Measurements from ENCODE around the gene CNTNAP2. TPM values are rescaled to one million over a fixed set of nuclear protein-coding genes. Genes with fewer than 3 reads are reported as not detected.

CNTNAP2 gene
- total RNA-seq, 1 donor from 2014 or later, result 2.2 TPM

DNA sequence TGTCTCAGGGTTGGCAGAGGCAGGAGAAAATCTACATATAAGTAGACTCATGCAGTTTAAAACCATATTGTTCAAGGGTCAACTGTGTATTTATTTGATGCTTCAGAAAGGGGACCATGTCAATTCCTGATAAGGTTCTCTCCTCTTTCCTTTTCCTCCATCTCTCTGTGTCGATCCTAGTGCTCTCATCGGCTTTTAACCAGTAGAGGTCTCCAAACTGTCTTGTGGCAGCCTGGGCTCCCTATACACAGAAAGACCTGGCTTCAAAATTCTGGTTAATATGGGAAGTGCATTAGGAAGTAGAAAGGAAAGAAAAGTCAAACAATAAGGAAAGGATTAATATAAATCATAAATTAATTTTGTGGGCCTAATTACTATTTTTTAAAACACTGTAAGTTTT lies 2169.5 kb downstream of the CNTNAP2 start:
- H3K4me3 ChIP-seq, result no peak overlapping the region
- peak in 1 of 2 donors; percentile 65 for DNase-seq (ENCODE audit: extremely low spot score in 2 of 2)
- no peak overlapping the region for H3K27ac ChIP-seq
- no peaks in the 10 kb centered on the region for H3K27me3 ChIP-seq
- intact Hi-C loops (cut with DNase I), result no loop called here
- TF ChIP-seq POLR2AphosphoS5 (IDR thresholded peaks at IDR 0.05; ENCODE audit: insufficient read depth in 1 of 2, low read depth in 1 of 2), result no peak
- no peaks in the 10 kb centered on the region for H3K4me1 ChIP-seq
- H3K36me3 ChIP-seq, result no peaks in the 10 kb centered on the region
- no peaks in the 10 kb centered on the region for H3K9me3 ChIP-seq

- DNase-seq (ENCODE audit: extremely low spot score in 2 of 2), result peak in 1 of 2 donors; percentile 6
- Histone ChIP-seq H3K36me3 (no peaks in the 10 kb centered on the region), H3K4me1 (no peaks in the 10 kb centered on the region), H3K27ac (no peak overlapping the region), H3K9me3 (no peaks in the 10 kb centered on the region), H3K4me3 (no peak overlapping the region), H3K27me3 (no peaks in the 10 kb centered on the region)
- TF ChIP-seq, protein P1, sequence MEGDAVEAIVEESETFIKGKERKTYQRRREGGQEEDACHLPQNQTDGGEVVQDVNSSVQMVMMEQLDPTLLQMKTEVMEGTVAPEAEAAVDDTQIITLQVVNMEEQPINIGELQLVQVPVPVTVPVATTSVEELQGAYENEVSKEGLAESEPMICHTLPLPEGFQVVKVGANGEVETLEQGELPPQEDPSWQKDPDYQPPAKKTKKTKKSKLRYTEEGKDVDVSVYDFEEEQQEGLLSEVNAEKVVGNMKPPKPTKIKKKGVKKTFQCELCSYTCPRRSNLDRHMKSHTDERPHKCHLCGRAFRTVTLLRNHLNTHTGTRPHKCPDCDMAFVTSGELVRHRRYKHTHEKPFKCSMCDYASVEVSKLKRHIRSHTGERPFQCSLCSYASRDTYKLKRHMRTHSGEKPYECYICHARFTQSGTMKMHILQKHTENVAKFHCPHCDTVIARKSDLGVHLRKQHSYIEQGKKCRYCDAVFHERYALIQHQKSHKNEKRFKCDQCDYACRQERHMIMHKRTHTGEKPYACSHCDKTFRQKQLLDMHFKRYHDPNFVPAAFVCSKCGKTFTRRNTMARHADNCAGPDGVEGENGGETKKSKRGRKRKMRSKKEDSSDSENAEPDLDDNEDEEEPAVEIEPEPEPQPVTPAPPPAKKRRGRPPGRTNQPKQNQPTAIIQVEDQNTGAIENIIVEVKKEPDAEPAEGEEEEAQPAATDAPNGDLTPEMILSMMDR (IDR thresholded peaks at IDR 0.05), result no peak
- no peak for TF ChIP-seq POLR2A (IDR thresholded peaks at IDR 0.05)
- TF ChIP-seq POLR2AphosphoS5 (IDR thresholded peaks at IDR 0.05; ENCODE audit: insufficient read depth in 1 of 2, low read depth in 1 of 2), result no peak
- intact Hi-C loops (cut with DNase I), result no loop called here
Observed at GRCh38 chr7:148287538-148287937, 2170.9 kb downstream of the CNTNAP2 start.

- Histone ChIP-seq H3K4me1 (no peaks in the 10 kb centered on the region), H3K4me3 (no peak overlapping the region), H3K27ac (no peak overlapping the region), H3K27me3 (no peaks in the 10 kb centered on the region), H3K36me3 (no peaks in the 10 kb centered on the region), H3K9me3 (no peaks in the 10 kb centered on the region)
- no peak for DNase-seq (ENCODE audit: extremely low spot score in 2 of 2)
- TF ChIP-seq POLR2A (IDR thresholded peaks at IDR 0.05) (no peak), POLR2AphosphoS5 (IDR thresholded peaks at IDR 0.05; ENCODE audit: insufficient read depth in 1 of 2, low read depth in 1 of 2) (no peak)
- TF ChIP-seq, protein P1 (IDR thresholded peaks at IDR 0.05), result no peak
- intact Hi-C loops (cut with DNase I), result no loop called here
Observed at GRCh38 chr7:148288592-148289151, 2172.1 kb downstream of the CNTNAP2 start.

DNA sequence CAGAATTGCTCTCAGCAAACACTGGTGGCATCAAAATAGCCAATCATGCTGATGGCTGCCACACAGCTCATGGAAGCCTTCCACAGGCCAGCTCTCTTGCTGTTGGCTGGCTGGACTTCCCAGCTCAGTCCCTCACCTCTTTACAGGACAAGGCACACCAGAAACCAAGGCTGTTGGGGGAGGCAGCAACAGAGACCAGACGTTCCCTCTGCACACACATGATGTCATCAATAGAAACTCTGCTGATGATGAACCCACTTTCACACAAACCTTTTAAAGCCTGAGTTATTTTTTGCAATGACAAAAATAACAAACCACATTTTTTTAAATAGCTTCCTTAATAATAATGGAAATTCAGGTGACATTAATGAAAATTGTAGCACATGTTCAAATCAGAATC lies 2173.0 kb downstream of the CNTNAP2 start:
- TF ChIP-seq, protein P1 (IDR thresholded peaks at IDR 0.05), result no peak
- TF ChIP-seq POLR2AphosphoS5 (IDR thresholded peaks at IDR 0.05; ENCODE audit: insufficient read depth in 1 of 2, low read depth in 1 of 2), result no peak
- no peak for TF ChIP-seq POLR2A (IDR thresholded peaks at IDR 0.05)
- Histone ChIP-seq H3K9me3 (no peaks in the 10 kb centered on the region), H3K4me3 (no peak overlapping the region), H3K36me3 (no peaks in the 10 kb centered on the region), H3K27me3 (no peaks in the 10 kb centered on the region), H3K27ac (no peak overlapping the region), H3K4me1 (no peaks in the 10 kb centered on the region)
- DNase-seq (ENCODE audit: extremely low spot score in 2 of 2), result no peak
- intact Hi-C loops (cut with DNase I), result no loop called here

DNA sequence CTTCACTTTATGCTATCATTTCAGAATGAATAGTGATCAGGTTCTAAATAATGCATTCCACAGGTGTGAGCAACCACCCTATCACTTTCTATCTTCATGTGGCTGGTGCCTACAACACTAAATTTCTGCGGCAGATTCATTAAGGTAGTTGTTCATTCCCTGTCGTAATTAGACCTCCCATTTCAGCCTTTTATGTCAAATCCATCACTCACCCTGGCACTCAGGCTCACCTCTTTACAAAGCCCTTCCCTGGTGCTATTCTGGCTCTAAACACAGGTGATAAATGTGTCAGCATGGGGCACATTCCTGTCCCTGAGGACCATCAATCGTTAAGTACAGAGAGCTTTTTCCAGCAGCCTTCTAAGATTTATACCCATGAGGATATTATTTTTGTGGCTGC lies 2173.9 kb downstream of the CNTNAP2 start:
- no peaks in the 10 kb centered on the region for H3K4me1 ChIP-seq
- peak in 1 of 2 donors; percentile 22 for DNase-seq (ENCODE audit: extremely low spot score in 2 of 2)
- no peaks in the 10 kb centered on the region for H3K27me3 ChIP-seq
- H3K27ac ChIP-seq, result no peak overlapping the region
- no peak overlapping the region for H3K4me3 ChIP-seq
- intact Hi-C loops (cut with DNase I), result no loop called here
- H3K9me3 ChIP-seq, result no peaks in the 10 kb centered on the region
- no peaks in the 10 kb centered on the region for H3K36me3 ChIP-seq
- TF ChIP-seq, protein P1 (IDR thresholded peaks at IDR 0.05), result no peak
- TF ChIP-seq POLR2AphosphoS5 (IDR thresholded peaks at IDR 0.05; ENCODE audit: insufficient read depth in 1 of 2, low read depth in 1 of 2) (no peak), POLR2A (IDR thresholded peaks at IDR 0.05) (no peak)
